Neural cell (in vitro differentiated cells): ENCODE measurements around the gene STRA6. TPM values are rescaled to one million over a fixed set of nuclear protein-coding genes. Genes with fewer than 3 reads are reported as not detected.

ENCODE experiments used
- H2AFZ ChIP-seq: fragments of 200-600, 300-800 bp; sonication (generic), shearing (Covaris generic); 2 replicates; pipeline ENCODE4 v1.6.0; 2014; ENCODE audit warnings: low read depth, mild to moderate bottlenecking, antibody characterized with exemption, low read length, moderate library complexity
- H3F3A ChIP-seq: fragments of 200-600 bp; shearing (Covaris generic); 2 replicates; pipeline ENCODE4 v1.6.1; 2016; ENCODE audit warnings: mild to moderate bottlenecking, moderate library complexity, mixed read lengths, antibody characterized with exemption, low read length; ENCODE audit not compliant: insufficient read depth, poor library complexity, severe bottlenecking
- H3K27ac ChIP-seq: fragments of 200-600, 300-800 bp; sonication (generic), shearing (Covaris generic); 2 replicates; pipeline ENCODE4 v1.5.1; 2014; ENCODE audit warnings: mild to moderate bottlenecking, low read length, moderate library complexity
- H3K27me3 ChIP-seq: fragments of 300-800, 200-600 bp; sonication (generic), shearing (Covaris generic); 2 replicates; pipeline ENCODE4 v1.6.0; 2014; ENCODE audit warnings: mild to moderate bottlenecking, low read depth, low read length, moderate library complexity; ENCODE audit not compliant: insufficient read depth
- H3K36me3 ChIP-seq: fragments of 300-800, 200-600 bp; sonication (generic), shearing (Covaris generic); 2 replicates; pipeline ENCODE4 v1.5.1; 2014; ENCODE audit warnings: mild to moderate bottlenecking, antibody characterized with exemption, low read length, moderate library complexity; ENCODE audit not compliant: insufficient read depth
- H3K4me2 ChIP-seq: fragments of 300-800, 200-600 bp; sonication (generic), shearing (Covaris generic); 2 replicates; pipeline ENCODE4 v1.6.0; 2014; ENCODE audit warnings: mild to moderate bottlenecking, low read length
- H3K4me3 ChIP-seq: fragments of 300-800, 200-600 bp; sonication (generic), shearing (Covaris generic); 2 replicates; pipeline ENCODE4 v1.5.1; 2014; ENCODE audit warnings: mild to moderate bottlenecking, low read length, moderate library complexity
- H3K79me2 ChIP-seq: fragments of 200-600 bp; shearing (Covaris generic); replicated peaks from 2 replicates; pipeline ENCODE4 v1.6.0; 2014; ENCODE audit warnings: mild to moderate bottlenecking, low read length, moderate library complexity; ENCODE audit not compliant: insufficient read depth
- H3K9ac ChIP-seq: fragments of 300-800, 200-600 bp; sonication (generic), shearing (Covaris generic); 2 replicates; pipeline ENCODE4 v1.6.1; 2016; ENCODE audit warnings: mild to moderate bottlenecking, low read length, mixed read lengths
- H3K9me2 ChIP-seq: fragments of 200-600 bp; shearing (Covaris generic); 2 replicates; pipeline ENCODE4 v1.6.1; 2016; ENCODE audit warnings: mild to moderate bottlenecking, low read length, mixed read lengths; ENCODE audit not compliant: insufficient read depth
- H3K9me3 ChIP-seq: fragments of 200-600, 300-800 bp; sonication (generic), shearing (Covaris generic); 2 replicates; pipeline ENCODE4 v1.6.1; 2016; ENCODE audit warnings: mild to moderate bottlenecking, mixed run types, low read length, moderate library complexity, mixed read lengths
- H4K20me1 ChIP-seq: fragments of 200-600 bp; shearing (Covaris generic); 2 replicates; pipeline ENCODE4 v1.6.1; 2016; ENCODE audit warnings: mild to moderate bottlenecking, mixed run types; ENCODE audit not compliant: insufficient read depth
- EP300 ChIP-seq: fragments of 450-650 bp; conservative IDR thresholded peaks from 2 replicates; pipeline ENCODE4 v1.6.1; 2014; ENCODE audit warnings: antibody characterized with exemption, mild to moderate bottlenecking, moderate library complexity; ENCODE audit not compliant: poor library complexity, severe bottlenecking
- EZH2 ChIP-seq: fragments of 200-600, 300-800 bp; shearing (Covaris generic), sonication (generic); IDR thresholded peaks from 2 replicates; pipeline ENCODE4 v1.6.1; 2014; ENCODE audit warnings: antibody characterized with exemption, low read length, borderline replicate concordance, mild to moderate bottlenecking; ENCODE audit not compliant: insufficient read depth, poor library complexity, severe bottlenecking
- POLR2AphosphoS5 ChIP-seq: IDR thresholded peaks from 2 replicates; pipeline ENCODE4 v1.6.1; 2012
- RAD21 ChIP-seq: fragments of 450-650 bp; conservative IDR thresholded peaks from 2 replicates; pipeline ENCODE4 v1.6.1; 2014; ENCODE audit warnings: antibody characterized with exemption, mild to moderate bottlenecking, moderate library complexity
- REST ChIP-seq: IDR thresholded peaks from 2 replicates; pipeline ENCODE4 v1.6.1; 2012; ENCODE audit warnings: borderline replicate concordance
- TAF1 ChIP-seq: IDR thresholded peaks from 2 replicates; pipeline ENCODE4 v1.6.1; 2012; ENCODE audit warnings: low read depth
- polyA plus RNA-seq: library from polyadenylated mRNA; depleted of rRNA; stranded (reverse); fragments of >200 nt; gene quantifications from 2 replicates; pipeline ENCODE4 v1.2.3, GENCODE V29; 2014

The STRA6 gene
- polyA plus RNA-seq, 1 donor from 2014 or later = 4.4 TPM

- H3K36me3 ChIP-seq = no peaks in the 10 kb centered on the region
- no peaks in the 10 kb centered on the region for H3K79me2 ChIP-seq
- no peak overlapping the region for H3K9ac ChIP-seq
- H3K9me2 ChIP-seq = no peaks in the 10 kb centered on the region
- no peaks in the 10 kb centered on the region for H3K27me3 ChIP-seq
- no peaks in the 10 kb centered on the region for H3F3A ChIP-seq
- no peak overlapping the region for H3K4me3 ChIP-seq
- no peak overlapping the region for H3K4me2 ChIP-seq
- TF ChIP-seq TAF1 = no peak
- TF ChIP-seq POLR2AphosphoS5 = no peak
- TF ChIP-seq RAD21 = no peak
- no peaks in the 10 kb centered on the region for H3K9me3 ChIP-seq
- H2AFZ ChIP-seq = no peak overlapping the region
- H3K27ac ChIP-seq = no peak overlapping the region
- no peaks in the 10 kb centered on the region for H4K20me1 ChIP-seq
Measured at GRCh38 chr15:74172701-74173379, 29.7 kb downstream of the STRA6 start.

GRCh38 chr15:74171965-74172541 lies 30.5 kb downstream of the STRA6 start:
- H3K27ac ChIP-seq = no peak overlapping the region

More at GRCh38 chr15:74171965-74172541, 30.5 kb downstream of the STRA6 start:
- Histone ChIP-seq H3K79me2 (no peaks in the 10 kb centered on the region), H4K20me1 (no peaks in the 10 kb centered on the region), H3K9ac (no peak overlapping the region), H3K36me3 (no peaks in the 10 kb centered on the region), H3F3A (no peaks in the 10 kb centered on the region), H3K4me3 (no peak overlapping the region), H3K9me3 (no peaks in the 10 kb centered on the region), H3K27me3 (no peaks in the 10 kb centered on the region), H3K4me2 (no peak overlapping the region), H2AFZ (no peak overlapping the region), H3K9me2 (no peaks in the 10 kb centered on the region)
- no peak for TF ChIP-seq EP300
- no peak for TF ChIP-seq REST
- TF ChIP-seq POLR2AphosphoS5 = no peak
- no peak for TF ChIP-seq EZH2
